NB4 (cell line): ENCODE measurements around the gene KERA.
"Not testable (repeated sequence)": the region's sequence is repeated elsewhere in the genome, so short reads cannot be mapped to it uniquely, and the experiment has no call there.

Source experiments
- DNase-seq: peaks from one replicate; pipeline ENCODE4 v3.0.0; 2010; ENCODE audit warnings: low read depth
- H3K4me3 ChIP-seq: one replicate; pipeline ENCODE4 v1.5.1; 2011; ENCODE audit warnings: mild to moderate bottlenecking, low read depth, low read length, moderate library complexity
- MYC ChIP-seq: IDR thresholded peaks from 2 replicates; pipeline ENCODE4 v1.6.1; 2011; ENCODE audit warnings: low read depth, low read length
- POLR2A ChIP-seq: IDR thresholded peaks from 2 replicates; pipeline ENCODE4 v1.6.1; 2011; ENCODE audit warnings: mild to moderate bottlenecking; ENCODE audit not compliant: insufficient read length; ENCODE audit errors: extremely low read depth
- TF ChIP-seq, protein P1 (sequence below): IDR thresholded peaks from one replicate; pipeline ENCODE4 v1.5.1; 2012; ENCODE audit warnings: low read depth, low read length
- TF ChIP-seq, protein P2 (sequence below): IDR thresholded peaks from 2 replicates; pipeline ENCODE4 v1.6.1; 2011; ENCODE audit warnings: low read depth, low read length

Gene KERA

DNA sequence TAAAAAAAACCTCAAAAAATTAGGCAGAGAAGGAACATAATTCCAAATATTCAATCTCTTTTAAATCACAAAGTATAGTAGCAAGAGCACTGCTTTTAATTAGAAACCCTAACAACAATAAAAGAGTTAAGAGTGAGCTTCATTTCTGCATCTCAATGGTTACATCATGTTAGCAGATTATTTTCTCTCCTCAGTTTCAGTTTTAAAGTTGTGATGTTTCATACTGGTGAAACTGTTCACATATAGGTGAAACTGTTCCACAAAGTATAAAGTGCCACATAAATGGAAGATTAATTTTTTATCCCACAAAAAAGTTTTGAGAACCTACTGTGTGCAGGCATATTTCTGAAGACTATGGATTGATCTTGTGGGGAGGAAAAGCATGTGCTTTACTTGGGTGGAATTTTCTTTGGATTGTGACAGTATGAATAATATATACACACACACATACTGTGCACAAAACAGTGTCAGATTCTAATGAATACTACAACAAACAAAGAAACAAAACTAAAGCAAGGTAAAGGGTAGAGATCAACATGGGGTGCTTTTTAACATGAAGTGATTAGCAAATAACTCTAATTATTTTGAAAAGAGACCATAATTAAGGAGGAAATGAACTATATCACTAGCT is 36.3 kb upstream of the KERA start:
- H3K4me3 ChIP-seq = no peak overlapping the region
- no peak for DNase-seq
- no peak for TF ChIP-seq MYC
- TF ChIP-seq, protein P1, sequence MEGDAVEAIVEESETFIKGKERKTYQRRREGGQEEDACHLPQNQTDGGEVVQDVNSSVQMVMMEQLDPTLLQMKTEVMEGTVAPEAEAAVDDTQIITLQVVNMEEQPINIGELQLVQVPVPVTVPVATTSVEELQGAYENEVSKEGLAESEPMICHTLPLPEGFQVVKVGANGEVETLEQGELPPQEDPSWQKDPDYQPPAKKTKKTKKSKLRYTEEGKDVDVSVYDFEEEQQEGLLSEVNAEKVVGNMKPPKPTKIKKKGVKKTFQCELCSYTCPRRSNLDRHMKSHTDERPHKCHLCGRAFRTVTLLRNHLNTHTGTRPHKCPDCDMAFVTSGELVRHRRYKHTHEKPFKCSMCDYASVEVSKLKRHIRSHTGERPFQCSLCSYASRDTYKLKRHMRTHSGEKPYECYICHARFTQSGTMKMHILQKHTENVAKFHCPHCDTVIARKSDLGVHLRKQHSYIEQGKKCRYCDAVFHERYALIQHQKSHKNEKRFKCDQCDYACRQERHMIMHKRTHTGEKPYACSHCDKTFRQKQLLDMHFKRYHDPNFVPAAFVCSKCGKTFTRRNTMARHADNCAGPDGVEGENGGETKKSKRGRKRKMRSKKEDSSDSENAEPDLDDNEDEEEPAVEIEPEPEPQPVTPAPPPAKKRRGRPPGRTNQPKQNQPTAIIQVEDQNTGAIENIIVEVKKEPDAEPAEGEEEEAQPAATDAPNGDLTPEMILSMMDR = no peak
- TF ChIP-seq POLR2A = no peak
- TF ChIP-seq, protein P2, sequence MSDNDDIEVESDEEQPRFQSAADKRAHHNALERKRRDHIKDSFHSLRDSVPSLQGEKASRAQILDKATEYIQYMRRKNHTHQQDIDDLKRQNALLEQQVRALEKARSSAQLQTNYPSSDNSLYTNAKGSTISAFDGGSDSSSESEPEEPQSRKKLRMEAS = no peak

DNA sequence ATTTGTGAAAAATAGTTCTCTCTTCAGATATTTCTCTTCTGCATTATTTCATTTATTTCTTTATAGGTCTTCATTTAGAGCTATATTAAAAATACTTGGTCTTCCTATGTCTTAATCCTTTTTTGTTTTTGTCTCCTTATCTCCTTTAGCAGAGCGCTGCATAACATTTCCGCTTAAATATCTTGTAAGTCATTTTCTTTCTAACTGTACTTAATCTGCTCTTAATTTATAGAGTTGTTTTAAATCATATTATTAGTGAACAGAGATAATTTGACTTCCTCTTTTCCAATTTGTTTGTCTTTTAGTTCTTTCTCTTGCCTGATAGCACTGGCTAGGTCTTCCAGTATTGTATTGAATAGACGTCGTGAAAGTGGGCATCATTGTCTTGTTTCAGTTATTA is 35.5 kb upstream of the KERA start:
- TF ChIP-seq, protein P2 = no peak
- no peak for TF ChIP-seq MYC
- no peak for TF ChIP-seq POLR2A
- TF ChIP-seq, protein P1 = no peak
- no peak for DNase-seq

DNA sequence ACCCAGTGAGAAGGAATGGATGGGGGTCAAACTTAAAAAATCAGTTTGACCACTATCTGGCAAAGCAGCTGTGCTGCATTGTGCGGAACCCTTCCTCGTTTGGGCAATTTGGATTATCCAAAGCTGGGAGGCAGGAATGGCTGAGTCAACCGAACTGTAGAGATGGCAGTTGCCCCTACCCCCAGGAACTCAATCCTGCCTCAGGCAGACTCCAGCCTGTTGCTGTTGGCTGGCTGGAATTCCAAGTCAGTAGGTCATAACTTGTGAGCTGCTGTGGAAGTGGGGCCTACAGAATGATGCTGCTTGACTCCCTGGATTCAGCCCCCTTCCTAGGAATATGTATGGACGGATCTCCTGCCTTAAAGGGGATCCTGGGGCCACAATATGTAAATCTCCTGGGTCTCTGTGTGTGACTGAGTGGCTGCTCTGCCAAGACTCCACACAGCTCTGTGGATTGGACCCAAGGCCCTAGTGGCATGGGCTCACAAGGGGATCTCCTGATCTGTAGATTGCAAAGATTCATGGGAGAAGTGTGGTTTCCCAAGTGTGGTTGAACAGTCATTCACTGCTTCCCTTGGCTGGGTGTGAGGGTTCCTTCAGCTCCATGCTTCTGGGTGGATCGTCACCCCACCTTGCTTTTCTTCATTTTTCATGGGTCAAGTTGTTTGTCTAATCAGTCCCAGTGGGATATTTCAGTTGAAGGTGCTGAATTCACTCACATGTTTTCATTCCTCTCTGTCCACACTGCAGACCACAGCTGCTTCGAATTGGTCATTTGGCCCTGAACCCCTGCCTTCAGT is 34.3 kb upstream of the KERA start:
- no peak overlapping the region for H3K4me3 ChIP-seq
- DNase-seq = no peak
- TF ChIP-seq, protein P1 = no peak

More for the DNA sequence above, 35.5 kb upstream of the KERA start:
- H3K4me3 ChIP-seq = no peak overlapping the region

DNA sequence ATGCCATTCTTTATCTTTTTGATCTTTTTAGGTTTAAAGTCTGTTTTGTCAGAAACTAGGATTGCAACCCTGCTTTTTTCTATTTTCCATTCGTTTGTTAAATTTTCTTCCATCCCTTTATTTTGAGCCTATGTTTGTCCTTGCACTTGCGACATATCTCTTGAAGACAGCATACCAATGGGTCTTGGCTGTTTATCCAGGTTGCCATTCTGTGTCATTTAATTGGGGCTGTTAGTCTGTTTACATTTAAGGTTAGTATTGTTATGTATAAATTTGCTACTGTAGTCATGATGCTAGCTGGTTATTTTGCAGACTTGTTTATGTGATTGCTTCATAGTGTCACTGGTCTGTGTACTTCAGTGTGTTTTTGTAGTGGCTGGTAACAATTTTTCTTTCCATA is 32.1 kb upstream of the KERA start:
- DNase-seq, H3K4me3 ChIP-seq: not testable (repeated sequence)

DNA sequence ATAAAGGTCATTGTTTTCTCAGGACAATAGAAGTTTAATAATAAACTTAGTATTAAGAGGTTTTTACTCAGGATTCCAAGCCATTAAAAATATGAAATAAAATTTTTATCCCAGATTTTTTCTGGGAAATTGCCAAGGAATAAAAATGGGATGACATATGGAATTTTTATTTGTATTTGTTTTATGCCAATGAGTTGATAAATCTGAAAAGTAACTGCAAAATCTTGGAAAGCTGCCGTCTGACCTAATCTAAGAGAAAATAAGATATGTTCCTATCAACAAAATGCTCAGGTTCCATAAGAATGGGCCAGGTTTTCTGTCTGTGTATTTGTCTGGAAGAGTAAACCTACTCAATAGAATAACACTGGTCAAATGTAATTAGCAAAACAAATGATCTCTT is 22.2 kb upstream of the KERA start:
- TF ChIP-seq MYC (no peak), POLR2A (no peak)
- TF ChIP-seq, protein P1 = no peak
- no peak overlapping the region for H3K4me3 ChIP-seq
- no peak for DNase-seq

DNA sequence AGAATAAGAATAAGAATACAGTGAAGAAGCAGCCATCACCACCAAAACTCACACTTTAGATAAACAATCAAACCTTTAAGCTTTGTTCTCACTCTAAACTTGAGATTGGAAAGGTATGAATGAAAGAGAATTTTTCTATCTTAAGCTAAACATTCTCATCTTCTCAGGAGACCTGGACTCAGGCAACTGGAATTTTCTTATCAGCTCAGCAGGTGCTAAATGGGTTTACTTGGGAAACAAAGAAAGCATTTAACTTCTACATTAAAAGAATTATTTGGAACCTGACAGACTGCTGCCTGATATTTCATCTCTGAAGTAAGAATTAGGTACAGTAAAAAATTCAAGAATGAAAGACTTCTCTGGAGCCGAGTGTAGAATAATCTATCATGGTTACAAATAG is 20.7 kb upstream of the KERA start:
- no peak for DNase-seq
- TF ChIP-seq, protein P2 = no peak
- TF ChIP-seq, protein P1 = no peak
- no peak overlapping the region for H3K4me3 ChIP-seq
